Measurements from ENCODE around the gene F7.

F7 gene

GRCh38 chr13:113142876-113143275 is 37.3 kb downstream of the F7 start:
- H3K4me1 ChIP-seq (ENCODE audit: control insufficient read depth, low read depth, low read length) = peaks cover 2% of the 10 kb centered on the region
- H3K4me3 ChIP-seq (ENCODE audit: low read length) = no peak overlapping the region
- H3K27ac ChIP-seq (ENCODE audit: low read length) = no peak overlapping the region
- H3K36me3 ChIP-seq (ENCODE audit: control insufficient read depth, low read depth, low read length) = no peaks in the 10 kb centered on the region
- no peaks in the 10 kb centered on the region for H3K27me3 ChIP-seq (ENCODE audit: control insufficient read depth, insufficient read depth, low read length)
- no peak overlapping the region for H3K9ac ChIP-seq (ENCODE audit: low read length)
- no peaks in the 10 kb centered on the region for H3K9me3 ChIP-seq (ENCODE audit: control insufficient read depth, low read depth, low read length)

DNA sequence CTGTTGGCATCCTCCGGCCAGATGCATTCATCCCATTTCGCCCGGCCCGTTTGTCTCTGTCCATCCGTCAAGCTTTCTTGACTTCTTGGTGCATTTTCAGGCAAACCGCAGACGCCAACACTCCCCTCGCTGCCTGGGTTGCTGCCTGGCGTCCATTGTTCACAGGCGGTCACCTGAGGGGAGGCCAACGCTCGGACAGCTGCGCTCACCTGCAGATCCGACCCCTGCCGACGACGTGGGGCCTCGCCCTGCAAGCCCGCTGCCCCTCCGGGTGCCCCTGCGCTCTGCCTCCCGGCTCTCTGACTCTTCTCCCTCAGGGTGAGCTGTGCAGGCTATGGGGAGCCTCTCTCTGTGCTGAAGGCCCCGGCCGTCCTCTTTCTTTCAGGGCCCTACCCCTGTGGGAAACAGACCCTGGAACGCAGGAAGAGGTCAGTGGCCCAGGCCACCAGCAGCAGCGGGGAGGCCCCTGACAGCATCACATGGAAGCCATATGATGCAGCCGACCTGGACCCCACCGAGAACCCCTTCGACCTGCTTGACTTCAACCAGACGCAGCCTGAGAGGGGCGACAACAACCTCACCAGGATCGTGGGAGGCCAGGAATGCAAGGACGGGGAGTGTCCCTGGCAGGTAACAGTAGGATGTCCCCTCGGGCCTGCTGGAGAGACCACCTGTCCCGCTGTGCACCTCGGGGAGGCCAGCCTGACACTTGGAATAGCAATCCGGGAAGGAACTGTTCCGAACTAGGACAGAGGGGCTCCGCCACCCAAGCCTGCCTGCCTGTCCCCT is 38.1 kb downstream of the F7 start:
- Histone ChIP-seq H3K4me3 (ENCODE audit: low read length) (no peak overlapping the region), H3K4me1 (ENCODE audit: control insufficient read depth, low read depth, low read length) (no peaks in the 10 kb centered on the region), H3K9ac (ENCODE audit: low read length) (no peak overlapping the region), H3K9me3 (ENCODE audit: control insufficient read depth, low read depth, low read length) (no peaks in the 10 kb centered on the region), H3K36me3 (ENCODE audit: control insufficient read depth, low read depth, low read length) (no peaks in the 10 kb centered on the region), H3K27ac (ENCODE audit: low read length) (no peak overlapping the region), H3K27me3 (ENCODE audit: control insufficient read depth, insufficient read depth, low read length) (no peaks in the 10 kb centered on the region)

DNA sequence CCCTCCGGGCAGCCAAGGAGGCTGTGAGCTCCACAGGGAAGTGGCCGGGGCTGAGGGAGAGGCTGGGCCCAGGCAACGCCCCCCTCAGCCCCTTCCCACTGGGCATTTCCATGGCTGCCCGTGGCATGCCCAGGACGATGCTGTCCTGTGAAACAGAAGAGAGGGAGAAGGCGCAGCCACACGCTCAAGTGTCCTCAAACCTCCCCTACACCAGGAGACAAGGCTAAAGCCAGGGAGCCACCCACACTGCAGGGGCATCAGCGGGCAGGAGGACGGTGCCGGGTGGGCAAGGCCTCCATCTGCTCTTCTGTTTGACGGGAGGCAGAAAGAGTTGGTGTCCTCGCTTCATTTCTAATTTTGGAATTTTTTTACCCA is 38.7 kb downstream of the F7 start:
- Histone ChIP-seq H3K36me3 (ENCODE audit: control insufficient read depth, low read depth, low read length) (no peaks in the 10 kb centered on the region), H3K4me3 (ENCODE audit: low read length) (no peak overlapping the region), H3K27me3 (ENCODE audit: control insufficient read depth, insufficient read depth, low read length) (no peaks in the 10 kb centered on the region), H3K9me3 (ENCODE audit: control insufficient read depth, low read depth, low read length) (no peaks in the 10 kb centered on the region), H3K4me1 (ENCODE audit: control insufficient read depth, low read depth, low read length) (no peaks in the 10 kb centered on the region), H3K9ac (ENCODE audit: low read length) (no peak overlapping the region), H3K27ac (ENCODE audit: low read length) (no peak overlapping the region)

DNA sequence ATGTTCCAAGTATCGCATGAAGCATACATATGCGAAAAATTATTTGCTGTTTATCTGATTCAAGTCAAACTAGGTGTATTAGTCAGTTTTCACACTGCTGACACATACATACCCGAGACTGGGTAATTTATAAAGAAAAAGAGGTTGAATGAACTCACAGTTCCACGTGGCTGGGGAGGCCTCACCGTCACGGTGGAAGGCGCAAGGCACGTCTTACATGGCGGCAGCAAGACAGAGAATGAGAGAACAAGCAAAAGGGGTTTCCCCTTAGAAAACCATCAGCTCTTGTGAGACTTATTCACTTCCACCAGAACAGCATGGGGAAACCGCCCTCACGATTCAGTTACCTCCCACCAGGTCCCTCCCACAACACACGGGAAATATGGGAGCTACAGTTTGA is 39.9 kb downstream of the F7 start:
- H3K4me1 ChIP-seq (ENCODE audit: control insufficient read depth, low read depth, low read length) = no peaks in the 10 kb centered on the region
- H3K27ac ChIP-seq (ENCODE audit: low read length) = no peak overlapping the region
- no peaks in the 10 kb centered on the region for H3K36me3 ChIP-seq (ENCODE audit: control insufficient read depth, low read depth, low read length)
- H3K9me3 ChIP-seq (ENCODE audit: control insufficient read depth, low read depth, low read length) = no peaks in the 10 kb centered on the region
- no peaks in the 10 kb centered on the region for H3K27me3 ChIP-seq (ENCODE audit: control insufficient read depth, insufficient read depth, low read length)
- H3K9ac ChIP-seq (ENCODE audit: low read length) = no peak overlapping the region
- no peak overlapping the region for H3K4me3 ChIP-seq (ENCODE audit: low read length)

- no peaks in the 10 kb centered on the region for H3K36me3 ChIP-seq (ENCODE audit: control insufficient read depth, low read depth, low read length)
- no peak overlapping the region for H3K9ac ChIP-seq (ENCODE audit: low read length)
- H3K9me3 ChIP-seq (ENCODE audit: control insufficient read depth, low read depth, low read length) = no peaks in the 10 kb centered on the region
- H3K4me1 ChIP-seq (ENCODE audit: control insufficient read depth, low read depth, low read length) = no peaks in the 10 kb centered on the region
- H3K27ac ChIP-seq (ENCODE audit: low read length) = no peak overlapping the region
- H3K4me3 ChIP-seq (ENCODE audit: low read length) = no peak overlapping the region
- H3K27me3 ChIP-seq (ENCODE audit: control insufficient read depth, insufficient read depth, low read length) = no peaks in the 10 kb centered on the region
Observed at GRCh38 chr13:113145911-113146598, 40.5 kb downstream of the F7 start.

GRCh38 chr13:113146750-113147149 is 41.2 kb downstream of the F7 start:
- Histone ChIP-seq H3K9ac (ENCODE audit: low read length) (no peak overlapping the region), H3K27ac (ENCODE audit: low read length) (no peak overlapping the region), H3K27me3 (ENCODE audit: control insufficient read depth, insufficient read depth, low read length) (peaks cover 4% of the 10 kb centered on the region), H3K4me3 (ENCODE audit: low read length) (no peak overlapping the region), H3K36me3 (ENCODE audit: control insufficient read depth, low read depth, low read length) (no peaks in the 10 kb centered on the region), H3K4me1 (ENCODE audit: control insufficient read depth, low read depth, low read length) (no peaks in the 10 kb centered on the region), H3K9me3 (ENCODE audit: control insufficient read depth, low read depth, low read length) (no peaks in the 10 kb centered on the region)

DNA sequence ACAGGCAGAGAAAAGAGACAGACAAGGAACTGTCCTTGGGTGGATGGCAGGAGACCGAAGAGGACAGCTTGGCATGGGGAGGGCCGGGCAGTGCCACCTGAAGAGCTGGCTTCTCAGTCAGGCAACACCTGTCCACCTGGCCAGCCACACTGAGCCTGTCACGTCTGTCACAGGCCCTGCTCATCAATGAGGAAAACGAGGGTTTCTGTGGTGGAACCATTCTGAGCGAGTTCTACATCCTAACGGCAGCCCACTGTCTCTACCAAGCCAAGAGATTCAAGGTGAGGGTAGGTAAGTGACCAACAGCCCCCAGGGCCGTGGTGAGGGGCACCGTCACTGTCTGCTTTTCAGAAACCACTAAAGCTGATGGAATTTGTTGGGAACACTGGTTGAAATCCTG is 41.6 kb downstream of the F7 start:
- no peak overlapping the region for H3K27ac ChIP-seq (ENCODE audit: low read length)
- no peaks in the 10 kb centered on the region for H3K9me3 ChIP-seq (ENCODE audit: control insufficient read depth, low read depth, low read length)
- H3K4me1 ChIP-seq (ENCODE audit: control insufficient read depth, low read depth, low read length) = no peaks in the 10 kb centered on the region
- H3K4me3 ChIP-seq (ENCODE audit: low read length) = no peak overlapping the region
- peaks cover 9% of the 10 kb centered on the region for H3K27me3 ChIP-seq (ENCODE audit: control insufficient read depth, insufficient read depth, low read length)
- H3K9ac ChIP-seq (ENCODE audit: low read length) = no peak overlapping the region
- no peaks in the 10 kb centered on the region for H3K36me3 ChIP-seq (ENCODE audit: control insufficient read depth, low read depth, low read length)

- H3K4me3 ChIP-seq (ENCODE audit: low read length) = no peak overlapping the region
- H3K27me3 ChIP-seq (ENCODE audit: control insufficient read depth, insufficient read depth, low read length) = peaks cover 21% of the 10 kb centered on the region
- no peak overlapping the region for H3K9ac ChIP-seq (ENCODE audit: low read length)
Observed at GRCh38 chr13:113148407-113148806, 42.8 kb downstream of the F7 start.

GRCh38 chr13:113148940-113149503 is 43.4 kb downstream of the F7 start:
- Histone ChIP-seq H3K9me3 (ENCODE audit: control insufficient read depth, low read depth, low read length) (no peaks in the 10 kb centered on the region), H3K27me3 (ENCODE audit: control insufficient read depth, insufficient read depth, low read length) (peaks cover 24% of the 10 kb centered on the region), H3K27ac (ENCODE audit: low read length) (no peak overlapping the region), H3K9ac (ENCODE audit: low read length) (no peak overlapping the region), H3K36me3 (ENCODE audit: control insufficient read depth, low read depth, low read length) (no peaks in the 10 kb centered on the region), H3K4me1 (ENCODE audit: control insufficient read depth, low read depth, low read length) (peaks cover 5% of the 10 kb centered on the region), H3K4me3 (ENCODE audit: low read length) (no peak overlapping the region)

More at GRCh38 chr13:113148407-113148806, 42.8 kb downstream of the F7 start:
- Histone ChIP-seq H3K4me1 (ENCODE audit: control insufficient read depth, low read depth, low read length) (peaks cover 2% of the 10 kb centered on the region), H3K36me3 (ENCODE audit: control insufficient read depth, low read depth, low read length) (no peaks in the 10 kb centered on the region), H3K27ac (ENCODE audit: low read length) (no peak overlapping the region), H3K9me3 (ENCODE audit: control insufficient read depth, low read depth, low read length) (no peaks in the 10 kb centered on the region)

- Histone ChIP-seq H3K27ac (ENCODE audit: low read length) (no peak overlapping the region), H3K4me3 (ENCODE audit: low read length) (no peak overlapping the region), H3K9me3 (ENCODE audit: control insufficient read depth, low read depth, low read length) (no peaks in the 10 kb centered on the region), H3K36me3 (ENCODE audit: control insufficient read depth, low read depth, low read length) (no peaks in the 10 kb centered on the region), H3K4me1 (ENCODE audit: control insufficient read depth, low read depth, low read length) (peaks cover 5% of the 10 kb centered on the region), H3K27me3 (ENCODE audit: control insufficient read depth, insufficient read depth, low read length) (peaks cover 24% of the 10 kb centered on the region), H3K9ac (ENCODE audit: low read length) (no peak overlapping the region)
Observed at GRCh38 chr13:113149711-113150549, 44.3 kb downstream of the F7 start.
